ENCODE results near the gene MPHOSPH9. TPM values are rescaled to one million over a fixed set of nuclear protein-coding genes. Genes with fewer than 3 reads are reported as not detected.
A peak's percentile ranks its signal among the peaks of the same experiment; 100 is the strongest.

The MPHOSPH9 gene
- total and polyA plus RNA-seq, 11 donors, result 6.0 to 32.3 (median 20.4) TPM

- Histone ChIP-seq H3K4me1 (peaks cover 15 to 85% (median 62%) of the 10 kb centered on the region in 12 donors), H3K9me3 (no peaks in the 10 kb centered on the region), H3K4me3 (no peak overlapping the region), H3K27ac (peak overlapping the region in 11 of 12 donors; percentile 25 to 88 (median 77)), H3K27me3 (no peaks in the 10 kb centered on the region), H3K36me3 (peaks cover 0 to 8% (median 0%) of the 10 kb centered on the region in 9 donors)
- intact Hi-C loops (cut with DNase I), result loop anchor here in 7 of 10 donors (5.0 kb wide), 2 partner anchors 33 to 38 kb away; no protein-coding TSS in a partner anchor
- TF ChIP-seq CTCF (IDR thresholded peaks at IDR 0.05) (no peak), POLR2A (IDR thresholded peaks at IDR 0.05) (no peak)
- 31 to 76% (median 65%) methylated on average over 3 of the region's 3 CpGs for WGBS, 4 donors
- DNase-seq (peak in 1 of 5 donors; percentile 49), ATAC-seq (no peak)
Observed at GRCh38 chr12:123109319-123109772, 123.6 kb downstream of the MPHOSPH9 start.

GRCh38 chr12:123108682-123109066 is 124.3 kb downstream of the MPHOSPH9 start:
- intact Hi-C loops (cut with DNase I), result loop anchor here in 7 of 10 donors (5.0 kb wide), 2 partner anchors 34 to 39 kb away; no protein-coding TSS in a partner anchor
- Histone ChIP-seq H3K9me3 (no peaks in the 10 kb centered on the region), H3K36me3 (peaks cover 0 to 8% (median 0%) of the 10 kb centered on the region in 9 donors), H3K4me3 (no peak overlapping the region), H3K4me1 (peaks cover 15 to 82% (median 59%) of the 10 kb centered on the region in 12 donors), H3K27me3 (no peaks in the 10 kb centered on the region), H3K27ac (peak overlapping the region in 11 of 12 donors; percentile 66 to 91 (median 82))
- ATAC-seq (no peak), DNase-seq (peak in 1 of 5 donors; percentile 22)
- TF ChIP-seq CTCF (IDR thresholded peaks at IDR 0.05) (no peak), POLR2A (IDR thresholded peaks at IDR 0.05) (no peak)
- 61 to 81% (median 69%) methylated on average over 7 of the region's 7 CpGs for WGBS, 4 donors

- DNase-seq (peak in 2 of 5 donors; percentile 60 to 75), ATAC-seq (peak; percentile 15 to 43 (median 31))
- no peak for TF ChIP-seq POLR2A (IDR thresholded peaks at IDR 0.05)
- no peak for TF ChIP-seq CTCF (IDR thresholded peaks at IDR 0.05)
- Histone ChIP-seq H3K4me3 (no peak overlapping the region), H3K9me3 (no peaks in the 10 kb centered on the region), H3K4me1 (peaks cover 15 to 82% (median 64%) of the 10 kb centered on the region in 12 donors), H3K27me3 (no peaks in the 10 kb centered on the region), H3K36me3 (peaks cover 0 to 8% (median 0%) of the 10 kb centered on the region in 9 donors), H3K27ac (peak overlapping the region in 11 of 12 donors; percentile 66 to 91 (median 82))
- WGBS, 4 donors, result 46 to 56% (median 50%) methylated on average over 13 of the region's 13 CpGs
- intact Hi-C loops (cut with DNase I), result loop anchor here in 7 of 10 donors (5.0 kb wide), 2 partner anchors 34 to 39 kb away; no protein-coding TSS in a partner anchor
Observed at GRCh38 chr12:123107926-123108681, 124.8 kb downstream of the MPHOSPH9 start.

Measured in heart left ventricle (tissue), 16 donors.